GM12891 (cell line): ENCODE data around the gene MOGAT3.

Experiments
- DNase-seq: peaks from one replicate; pipeline ENCODE4 v3.0.0; 2011; ENCODE audit warnings: low spot score; ENCODE audit not compliant: insufficient read length
- FAIRE-seq: peaks from 2 replicates; lab custom pipeline; 2011; peaks lifted over from hg19 to GRCh38; lab: Jason Lieb, UNC
- POLR2A ChIP-seq: IDR thresholded peaks from 2 replicates; pipeline ENCODE4 v1.6.1; 2011; ENCODE audit warnings: low read depth, low read length, control low read depth
- TAF1 ChIP-seq: IDR thresholded peaks from 2 replicates; pipeline ENCODE4 v1.6.1; 2011; ENCODE audit warnings: low read depth, low read length, control low read depth

MOGAT3 gene

DNA sequence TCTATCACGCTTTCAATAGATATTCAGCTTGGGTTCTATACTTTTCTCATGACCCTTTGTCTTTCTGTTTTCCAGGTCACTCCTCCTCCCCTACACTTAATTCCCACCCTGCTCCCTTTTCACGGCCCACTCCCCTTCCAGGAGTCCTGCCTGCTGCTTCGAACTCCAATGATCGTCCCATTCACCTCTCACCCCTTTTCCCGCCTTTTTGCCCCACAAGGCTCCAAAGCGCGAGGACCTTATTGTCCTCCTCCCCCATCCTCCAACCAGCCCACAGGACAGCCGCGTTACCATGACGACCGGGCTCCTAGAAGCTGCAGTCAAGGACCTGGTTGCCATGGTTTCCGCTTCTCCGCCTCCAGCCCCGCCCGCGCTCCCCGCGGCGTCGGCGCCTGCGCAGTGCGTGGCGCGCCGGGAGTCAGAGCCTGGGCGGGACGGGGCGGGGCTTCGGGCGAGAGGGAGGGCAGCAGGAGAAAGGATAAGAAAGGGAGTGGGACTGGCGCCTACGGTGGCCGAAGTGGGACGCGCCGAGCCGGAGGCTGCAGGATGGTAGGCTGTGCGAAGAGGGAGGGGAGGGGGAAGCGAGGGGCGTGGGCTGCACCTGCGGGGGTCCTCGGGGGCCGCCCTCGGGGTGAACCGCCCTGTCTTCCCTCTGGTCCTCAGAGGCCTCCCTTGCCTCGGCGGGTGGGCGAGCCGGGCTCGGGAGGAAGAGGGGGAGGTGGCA, 46.7 kb downstream of the MOGAT3 start, which contains the start of gene AP1S1:
Gene AP1S1, plus strand, starts transcription at position 508 of the 724 bp plus-strand sequence. Its CDS starts 39 bp downstream, at position 547.
- DNase-seq (peak; percentile 98), FAIRE-seq (peak; percentile 94)
- TF ChIP-seq TAF1, result no peak

GRCh38 chr7:101151908-101152651, 48.8 kb downstream of the MOGAT3 start:
- no peak for FAIRE-seq
- TF ChIP-seq POLR2A, result no peak

More at GRCh38 chr7:101151908-101152651, 48.8 kb downstream of the MOGAT3 start:
- no peak for DNase-seq
